NCI-H748 (cell line): ENCODE results near the gene RPL36AL.

ENCODE experiments used
- DNase-seq: peaks from one replicate; lab custom pipeline; 2025; ENCODE audit not compliant: unreplicated experiment; lab: John Stamatoyannopoulos, UW

The RPL36AL gene

GRCh38 chr14:49581209-49582112 is 39.0 kb downstream of the RPL36AL start:
- DNase-seq, result no peak

DNA sequence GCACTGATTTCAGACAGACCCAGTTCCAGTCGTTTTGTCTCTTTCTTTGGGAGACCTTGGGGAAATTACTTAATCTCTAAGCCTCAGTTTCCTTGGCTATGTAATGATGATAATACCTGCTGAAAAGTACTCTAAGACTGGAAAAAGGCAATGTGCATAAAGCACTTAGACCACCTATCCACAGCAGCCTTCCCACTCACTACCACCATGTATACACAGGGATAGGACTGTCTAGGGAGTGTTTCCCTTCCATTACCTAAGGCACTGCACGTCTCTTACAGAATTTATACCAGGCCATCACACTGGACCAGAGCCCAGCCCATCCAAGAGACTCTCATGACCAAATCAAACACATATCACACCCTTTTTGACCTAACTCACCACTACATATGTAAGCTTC is 40.6 kb downstream of the RPL36AL start:
- no peak for DNase-seq

- DNase-seq, result no peak
These were observed 42.3 kb downstream of the RPL36AL start for GRCh38 chr14:49578141-49578540.

DNA sequence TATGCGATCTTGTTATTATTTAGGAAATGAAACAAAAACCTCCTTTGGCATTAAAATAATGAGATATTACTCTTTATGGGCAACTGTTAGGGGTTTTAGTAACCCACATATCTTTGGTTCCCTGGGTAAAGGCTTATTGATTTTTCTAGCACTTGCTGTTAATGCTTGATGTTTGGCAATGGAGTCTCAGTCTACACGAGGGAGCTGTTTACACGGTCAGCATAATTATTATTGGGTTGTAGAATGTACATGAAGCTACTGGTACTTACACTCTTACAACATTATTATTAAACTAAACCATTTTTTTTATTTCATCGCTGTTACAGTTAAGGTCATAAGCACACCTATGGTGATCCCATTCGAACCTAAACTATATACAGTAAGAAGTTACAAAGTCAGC is 46.4 kb downstream of the RPL36AL start:
- no peak for DNase-seq

DNA sequence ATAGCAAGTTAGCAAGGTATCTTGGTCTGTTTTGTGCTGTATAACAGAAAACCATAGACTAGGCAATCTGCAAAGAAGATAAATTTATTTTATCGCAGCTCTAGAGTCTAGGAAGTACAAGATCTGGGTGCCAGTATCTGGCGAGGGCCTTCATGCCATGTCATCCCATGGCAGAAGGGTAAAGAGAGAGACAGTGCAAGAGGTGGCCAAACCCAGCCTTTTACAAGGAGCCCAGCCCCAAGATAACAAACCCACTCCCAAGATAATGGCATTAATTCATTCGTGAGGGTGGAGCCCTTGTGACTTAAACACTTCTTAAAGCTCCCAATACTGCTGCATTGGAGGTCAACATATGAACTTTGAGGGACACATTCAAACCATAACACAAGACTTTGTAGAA is 51.1 kb downstream of the RPL36AL start:
- no peak for DNase-seq
